Type B pancreatic cell (in vitro differentiated cells): ENCODE results near the gene TRIM9. TPM values are rescaled to one million over a fixed set of nuclear protein-coding genes. Genes with fewer than 3 reads are reported as not detected.
A peak's percentile ranks its signal among the peaks of the same experiment; 100 is the strongest.
"Not testable (repeated sequence)": the region's sequence is repeated elsewhere in the genome, so short reads cannot be mapped to it uniquely, and the experiment has no call there.

ENCODE experiments used
- DNase-seq: peaks from one replicate; pipeline ENCODE4 v3.0.0; 2021; ENCODE audit warnings: mixed read lengths; ENCODE audit not compliant: unreplicated experiment; ENCODE audit errors: extremely low spot score
- H3K27ac Mint-ChIP-seq: 2 replicates; pipeline ENCODE4 v1.8.0; 2021; ENCODE audit warnings: mild to moderate bottlenecking, mixed read lengths
- H3K27me3 Mint-ChIP-seq: 2 replicates; pipeline ENCODE4 v1.8.0; 2021; ENCODE audit warnings: mixed read lengths
- H3K36me3 Mint-ChIP-seq: 2 replicates; pipeline ENCODE4 v1.8.0; 2021; ENCODE audit warnings: mixed read lengths
- H3K4me1 Mint-ChIP-seq: one replicate; pipeline ENCODE4 v1.8.0; 2021; ENCODE audit warnings: mixed read lengths; ENCODE audit not compliant: unreplicated experiment
- H3K4me3 Mint-ChIP-seq: 2 replicates; pipeline ENCODE4 v1.8.0; 2021; ENCODE audit warnings: mild to moderate bottlenecking, mixed read lengths
- H3K9me3 Mint-ChIP-seq: 2 replicates; pipeline ENCODE4 v1.8.0; 2021; ENCODE audit warnings: mixed read lengths
- CTCF ChIP-seq: fragments of 200-600 bp; sonication (generic); conservative IDR thresholded peaks from 2 replicates; pipeline ENCODE4 v1.5.0; 2021; ENCODE audit warnings: antibody characterized with exemption, mild to moderate bottlenecking
- total RNA-seq: library from RNA; stranded (reverse); gene quantifications from 2 replicates; pipeline ENCODE4 v1.2.1, GENCODE V29; 2021; ENCODE audit warnings: low replicate concordance

Gene TRIM9
- total RNA-seq, 1 donor from 2014 or later: 3.7 TPM

DNA sequence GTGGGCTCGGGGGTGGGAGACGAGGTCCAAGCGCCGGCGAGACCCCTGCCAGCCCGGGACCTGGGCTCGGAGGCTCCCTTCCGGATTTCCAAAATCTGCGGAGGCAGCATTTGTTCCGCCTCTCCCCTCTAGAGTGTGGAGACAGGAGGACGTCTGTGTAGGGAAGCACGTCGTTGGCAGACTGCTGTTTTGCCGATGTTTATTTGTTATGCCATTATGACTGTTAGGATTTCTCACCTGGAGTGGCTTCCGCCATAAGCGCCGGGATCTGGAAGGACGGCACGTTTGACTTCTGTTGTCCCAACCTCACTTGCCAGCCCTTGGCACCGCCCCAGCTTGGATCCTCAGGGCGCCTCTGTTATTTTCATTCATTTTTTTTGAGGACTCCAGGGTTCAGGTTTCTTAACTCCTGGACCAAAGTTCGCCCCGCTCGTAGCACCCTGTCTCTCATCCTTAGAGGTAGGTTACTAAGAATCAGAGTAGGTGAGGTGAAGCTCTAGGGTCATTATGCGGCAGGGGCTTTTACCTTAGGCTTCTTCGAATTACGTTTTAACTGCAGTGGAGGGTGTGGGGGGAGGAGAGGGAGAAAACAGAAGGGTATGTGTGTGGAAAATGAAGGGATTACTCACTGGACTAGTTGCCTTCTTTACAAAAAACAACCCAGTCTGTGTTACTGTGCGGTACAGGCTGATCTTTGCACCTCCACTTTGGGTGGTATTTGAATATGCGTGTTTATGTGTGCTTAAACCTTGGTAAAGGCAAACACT is 150.1 kb downstream of the TRIM9 start:
- no peak for DNase-seq
- Mint-ChIP-seq H3K27ac (peak overlapping the region; percentile 75), H3K4me1 (peaks cover 21% of the 10 kb centered on the region), H3K9me3 (peaks cover 4% of the 10 kb centered on the region), H3K36me3 (peaks cover 12% of the 10 kb centered on the region), H3K27me3 (peaks cover 11% of the 10 kb centered on the region), H3K4me3 (peak overlapping the region; percentile 92)
- TF ChIP-seq CTCF: no peak

- Mint-ChIP-seq H3K4me3 (peak within 1 kb of the TSS; percentile 92), H3K9me3 (peaks cover 4% of the 10 kb centered on the region), H3K4me1 (peaks cover 21% of the 10 kb centered on the region), H3K27ac (peak within 1 kb of the TSS; percentile 75), H3K27me3 (peaks cover 11% of the 10 kb centered on the region), H3K36me3 (peaks cover 12% of the 10 kb centered on the region)
- no peak for TF ChIP-seq CTCF
- DNase-seq: peak; percentile 77
Measured at GRCh38 chr14:50943943-50944646, 150.8 kb downstream of the TRIM9 start, which contains the start of gene PYGL. PYGL (minus strand) TSS chr14:50944483; CDS start chr14:50944403, 80 bp downstream.

DNA sequence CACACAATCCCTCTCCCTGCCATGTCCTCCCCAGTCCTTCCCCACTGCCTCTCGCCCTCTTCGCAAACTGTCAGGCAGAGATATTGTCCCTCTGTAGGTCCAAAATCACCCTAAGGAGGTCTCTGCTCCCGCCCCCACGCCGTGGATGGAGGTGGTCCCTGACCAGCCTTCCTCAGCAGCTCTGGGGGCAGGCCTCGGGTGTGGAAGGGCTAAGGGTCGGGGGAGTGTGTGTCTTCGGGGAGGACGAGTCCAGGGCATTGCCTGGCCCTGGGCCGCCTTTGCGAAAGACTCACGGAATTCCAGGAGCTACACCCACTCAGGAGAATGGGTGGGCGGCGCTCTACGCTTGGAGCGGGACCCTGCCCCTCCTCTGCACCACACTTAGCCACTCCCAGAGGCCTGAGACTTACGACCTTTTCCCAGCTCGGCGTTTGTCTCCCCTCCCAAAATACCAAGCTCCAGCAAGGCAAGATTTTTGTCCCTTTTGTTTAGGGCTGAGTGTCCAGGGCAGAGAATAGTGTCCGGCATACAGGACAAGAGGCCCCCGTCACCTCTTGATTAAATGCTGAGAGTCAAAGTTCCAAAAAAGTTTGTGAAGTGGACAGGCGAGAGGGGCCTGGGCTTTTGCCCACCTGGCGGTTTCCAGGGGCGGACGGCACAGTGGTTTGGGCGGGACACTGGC is 151.5 kb downstream of the TRIM9 start:
- H3K4me1 Mint-ChIP-seq: peaks cover 21% of the 10 kb centered on the region
- H3K4me3 Mint-ChIP-seq: peak overlapping the region; percentile 91
- no peak for TF ChIP-seq CTCF
- H3K36me3 Mint-ChIP-seq: peaks cover 12% of the 10 kb centered on the region
- H3K27me3 Mint-ChIP-seq: peaks cover 11% of the 10 kb centered on the region
- H3K27ac Mint-ChIP-seq: peak overlapping the region; percentile 39
- no peak for DNase-seq
- H3K9me3 Mint-ChIP-seq: peaks cover 4% of the 10 kb centered on the region

DNA sequence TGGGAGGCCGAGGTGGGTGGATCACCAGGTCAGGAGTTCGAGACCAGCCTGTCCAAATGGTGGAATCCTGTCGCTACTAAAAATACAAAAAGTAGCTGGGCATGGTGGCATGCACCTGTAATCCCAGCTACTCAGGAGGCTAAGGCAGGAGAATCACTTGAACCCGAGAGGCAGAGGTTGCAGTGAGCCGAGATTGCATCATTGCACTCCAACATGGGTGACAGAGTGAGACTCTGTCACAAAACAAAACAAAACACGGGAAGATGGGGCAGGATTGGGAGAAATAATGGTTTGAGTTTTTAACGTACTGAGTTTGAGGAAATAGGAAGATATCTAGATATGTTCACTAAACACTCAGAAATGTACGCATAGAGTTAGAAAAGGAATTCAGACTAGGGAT is 153.3 kb downstream of the TRIM9 start:
- peak overlapping the region; percentile 31 for H3K4me3 Mint-ChIP-seq
- peaks cover 11% of the 10 kb centered on the region for H3K27me3 Mint-ChIP-seq

DNA sequence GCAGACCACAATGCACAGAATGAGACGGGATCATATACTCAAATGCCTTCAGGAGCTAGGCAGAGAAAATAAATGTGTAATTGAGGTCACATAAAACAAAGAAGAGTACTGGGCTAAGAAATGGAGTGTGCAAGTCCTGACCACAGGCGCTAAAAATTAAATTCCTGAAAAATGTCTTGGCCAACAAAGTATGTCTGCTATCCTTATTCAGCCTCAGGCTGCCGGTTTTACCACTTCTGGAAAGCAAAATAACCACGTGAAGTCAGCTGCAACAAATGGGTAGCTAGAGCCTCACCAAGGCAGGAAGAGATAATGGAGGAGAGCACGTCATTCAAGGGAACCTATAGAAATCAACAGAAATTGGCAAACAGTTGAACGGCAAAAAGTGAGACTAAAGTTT is 153.8 kb downstream of the TRIM9 start:
- H3K4me1 Mint-ChIP-seq: peaks cover 11% of the 10 kb centered on the region
- H3K4me3 Mint-ChIP-seq: no peak overlapping the region
- no peak for TF ChIP-seq CTCF
- DNase-seq: no peak
- H3K36me3 Mint-ChIP-seq: peaks cover 12% of the 10 kb centered on the region
- H3K27me3 Mint-ChIP-seq: peaks cover 11% of the 10 kb centered on the region
- H3K9me3 Mint-ChIP-seq: no peaks in the 10 kb centered on the region
- no peak overlapping the region for H3K27ac Mint-ChIP-seq

More for the DNA sequence above, 153.3 kb downstream of the TRIM9 start:
- not testable (repeated sequence) for DNase-seq, H3K27ac Mint-ChIP-seq, H3K9me3 Mint-ChIP-seq
- H3K4me1 Mint-ChIP-seq: peaks cover 12% of the 10 kb centered on the region
- H3K36me3 Mint-ChIP-seq: peaks cover 12% of the 10 kb centered on the region
